Neural progenitor cell (in vitro differentiated cells): Measurements from ENCODE around the gene MCCC2.

Experiments
- CTCF ChIP-seq: fragments of 200-600 bp; sonication (generic); IDR thresholded peaks from 2 replicates; pipeline ENCODE4 v1.5.1; 2017; ENCODE audit warnings: antibody characterized with exemption, mild to moderate bottlenecking
- EZH2 ChIP-seq: fragments of 200-600 bp; sonication (generic); IDR thresholded peaks from 2 replicates; pipeline ENCODE4 v1.6.1; 2017; ENCODE audit warnings: antibody characterized with exemption, mild to moderate bottlenecking, moderate library complexity
- EZH2phosphoT487 ChIP-seq: fragments of 200-600 bp; sonication (generic); IDR thresholded peaks from 2 replicates; pipeline ENCODE4 v1.6.1; 2017; ENCODE audit warnings: antibody characterized with exemption

- no peak for TF ChIP-seq CTCF
- TF ChIP-seq EZH2 = no peak
- no peak for TF ChIP-seq EZH2phosphoT487
These were observed 108.5 kb downstream of the MCCC2 start for GRCh38 chr5:71695595-71695994.
